CD14-positive monocyte (primary cell): ENCODE measurements around the gene NTS. TPM values are rescaled to one million over a fixed set of nuclear protein-coding genes. Genes with fewer than 3 reads are reported as not detected.

Experiments
- DNase-seq, 3 donors: peaks; one replicate each; pipeline ENCODE4 v3.0.0-alpha.2; 2011 to 2022
- H2AFZ ChIP-seq: 2 replicates; pipeline ENCODE4 v1.6.0; 2012; ENCODE audit warnings: mild to moderate bottlenecking, low read depth, low read length, inconsistent platforms; ENCODE audit not compliant: insufficient read depth, poor library complexity, severe bottlenecking
- H3K27ac ChIP-seq, 2 donors: 1 replicate in 1 of 2; 2 replicates in 1 of 2; pipeline ENCODE4 v1.5.1; 2012 to 2013; ENCODE audit warnings: low read length in 2 of 2, control low read depth in 1 of 2, inconsistent platforms in 1 of 2, low read depth in 1 of 2, mild to moderate bottlenecking in 1 of 2
- H3K27me3 ChIP-seq, 2 donors: one replicate each; pipeline versions ENCODE4 v1.6.0 to v1.6.1; 2011 to 2013; ENCODE audit warnings: low read length in 2 of 2; ENCODE audit not compliant: control insufficient read depth in 2 of 2, insufficient read depth in 2 of 2
- H3K36me3 ChIP-seq, 2 donors: replicated peaks in 1 of 2; 1 replicate in 1 of 2; 2 replicates in 1 of 2; pipeline versions ENCODE4 v1.5.1 to v1.6.1; 2012 to 2013; ENCODE audit warnings: low read length in 2 of 2, control low read depth in 1 of 2, inconsistent platforms in 1 of 2, mild to moderate bottlenecking in 1 of 2; ENCODE audit not compliant: insufficient read depth in 2 of 2, control insufficient read depth in 1 of 2
- H3K4me1 ChIP-seq, 2 donors: 1 replicate in 1 of 2; 2 replicates in 1 of 2; pipeline versions ENCODE4 v1.5.1 to v1.6.1; 2012 to 2013; ENCODE audit warnings: low read length in 2 of 2, control low read depth in 1 of 2, inconsistent platforms in 1 of 2, mild to moderate bottlenecking in 1 of 2, moderate library complexity in 1 of 2; ENCODE audit not compliant: insufficient read depth in 2 of 2, control insufficient read depth in 1 of 2
- H3K4me2 ChIP-seq: replicated peaks from 2 replicates; pipeline ENCODE3; 2012; ENCODE audit warnings: low read length, moderate library complexity, mild to moderate bottlenecking; ENCODE audit not compliant: poor library complexity, severe bottlenecking; ENCODE audit errors: extremely low read depth
- H3K4me3 ChIP-seq, 3 experiments: fragments of 200-600 bp in 1 of 3; sonication (generic) in 1 of 3; replicated peaks in 1 of 3; 1 replicate in 2 of 3; 2 replicates in 1 of 3; pipeline ENCODE4 v1.5.1; 2011 to 2013; ENCODE audit warnings: low read length in 3 of 3, mild to moderate bottlenecking in 3 of 3, control low read depth in 2 of 3, low read depth in 2 of 3, inconsistent platforms in 1 of 3, moderate library complexity in 1 of 3
- H3K79me2 ChIP-seq: 2 replicates; pipeline ENCODE4 v1.6.0; 2012; ENCODE audit warnings: mild to moderate bottlenecking, control low read depth, inconsistent platforms, low read length, moderate library complexity; ENCODE audit not compliant: insufficient read depth
- H3K9ac ChIP-seq: 2 replicates; pipeline ENCODE4 v1.6.0; 2017; ENCODE audit warnings: low read length, mild to moderate bottlenecking; ENCODE audit not compliant: insufficient read depth, poor library complexity, severe bottlenecking
- H3K9me3 ChIP-seq, 2 donors: replicated peaks in 1 of 2; 1 replicate in 1 of 2; 2 replicates in 1 of 2; pipeline versions ENCODE4 v1.5.1 to v1.6.1; 2012 to 2013; ENCODE audit warnings: low read length in 2 of 2, control low read depth in 1 of 2; ENCODE audit not compliant: control insufficient read depth in 1 of 2, insufficient read depth in 1 of 2
- H4K20me1 ChIP-seq: 2 replicates; pipeline ENCODE4 v1.6.0; 2012; ENCODE audit warnings: mild to moderate bottlenecking, low read length, control low read depth, moderate library complexity; ENCODE audit not compliant: insufficient read depth
- H3K27ac Mint-ChIP-seq, 7 donors: one replicate each; pipeline ENCODE4 v1.8.0; 2020; ENCODE audit warnings: mild to moderate bottlenecking in 7 of 7, mixed read lengths in 7 of 7, moderate library complexity in 6 of 7, inconsistent platforms in 2 of 7
- H3K27me3 Mint-ChIP-seq, 3 donors: one replicate each; pipeline ENCODE4 v1.8.0; 2021 to 2022; ENCODE audit warnings: low read depth in 3 of 3, mild to moderate bottlenecking in 3 of 3, mixed read lengths in 3 of 3, moderate library complexity in 3 of 3, inconsistent platforms in 1 of 3
- H3K36me3 Mint-ChIP-seq, 2 donors: one replicate each; pipeline ENCODE4 v1.8.0; 2020; ENCODE audit warnings: mixed read lengths in 2 of 2, inconsistent platforms in 1 of 2, mild to moderate bottlenecking in 1 of 2
- H3K4me1 Mint-ChIP-seq: one replicate; pipeline ENCODE4 v1.8.0; 2020; ENCODE audit warnings: mild to moderate bottlenecking, mixed read lengths
- H3K4me3 Mint-ChIP-seq, 2 donors: one replicate each; pipeline ENCODE4 v1.8.0; 2020; ENCODE audit warnings: mild to moderate bottlenecking in 2 of 2, mixed read lengths in 2 of 2, moderate library complexity in 1 of 2
- H3K9me3 Mint-ChIP-seq, 7 donors: one replicate each; pipeline ENCODE4 v1.8.0; 2020 to 2022; ENCODE audit warnings: mixed read lengths in 7 of 7, mild to moderate bottlenecking in 6 of 7, moderate library complexity in 6 of 7, inconsistent platforms in 2 of 7
- CTCF ChIP-seq: fragments of 200-600 bp; IDR thresholded peaks from one replicate; pipeline ENCODE4 v1.8.0; 2022; ENCODE audit warnings: antibody characterized with exemption, mild to moderate bottlenecking
- WGBS: methylation state at CpG from one replicate; pipeline ENCODE4 v1.1.5; 2013; ENCODE audit warnings: missing lambda C conversion rate; ENCODE audit not compliant: insufficient coverage; 5-methylcytosine and 5-hydroxymethylcytosine counted together
- intact Hi-C, 2 donors: fragments of 100-400 bp; cut with micrococcal nuclease; formaldehyde crosslinking; loops; one replicate each; pipeline versions ENCODE4 v1.15.0 to v1.15.1; 2023
- polyA plus RNA-seq, 3 donors: library from polyadenylated mRNA; depleted of rRNA in 1 of 3; unstranded in 2 of 3; stranded (reverse) in 1 of 3; fragments of 300-500 nt in 2 of 3; fragments of >200 nt in 1 of 3; fragmentation: Illumina TruSeq in 2 of 3; gene quantifications; 1 replicate in 2 of 3; 2 replicates in 1 of 3; pipeline ENCODE4 v1.2.3, GENCODE V29; 2012 to 2021

Gene NTS
- polyA plus RNA-seq, 3 donors: not detected

GRCh38 chr12:85866986-85867776 lies 6.9 kb upstream of the NTS start:
- H4K20me1 ChIP-seq: no peaks in the 10 kb centered on the region
- no peaks in the 10 kb centered on the region for H3K9me3 ChIP-seq
- H3K79me2 ChIP-seq: no peaks in the 10 kb centered on the region
- H3K27ac ChIP-seq: no peak overlapping the region
- no peak overlapping the region for H3K4me3 Mint-ChIP-seq
- H3K27ac Mint-ChIP-seq: no peak overlapping the region
- DNase-seq: no peak
- H3K36me3 ChIP-seq: no peaks in the 10 kb centered on the region
- no peak overlapping the region for H3K4me3 ChIP-seq
- no peaks in the 10 kb centered on the region for H3K9me3 Mint-ChIP-seq
- no peak overlapping the region for H3K4me2 ChIP-seq
- WGBS: no CpG with 5 or more reads among the region's 5 CpGs
- no peak overlapping the region for H2AFZ ChIP-seq
- no peaks in the 10 kb centered on the region for H3K4me1 ChIP-seq
- no peaks in the 10 kb centered on the region for H3K4me1 Mint-ChIP-seq
- H3K36me3 Mint-ChIP-seq: no peaks in the 10 kb centered on the region
- H3K27me3 ChIP-seq: no peaks in the 10 kb centered on the region
- peaks cover 0 to 1% (median 0%) of the 10 kb centered on the region in 3 donors for H3K27me3 Mint-ChIP-seq
- TF ChIP-seq CTCF: peak; percentile 64
- H3K9ac ChIP-seq: no peak overlapping the region
- intact Hi-C loops: no loop called here

GRCh38 chr12:85872497-85873091 lies 1.5 kb upstream of the NTS start:
- no peaks in the 10 kb centered on the region for H3K36me3 ChIP-seq
- no peak overlapping the region for H3K4me3 Mint-ChIP-seq
- H3K36me3 Mint-ChIP-seq: no peaks in the 10 kb centered on the region
- no peaks in the 10 kb centered on the region for H3K79me2 ChIP-seq
- no peak overlapping the region for H3K4me3 ChIP-seq
- H3K27me3 Mint-ChIP-seq: peaks cover 0 to 1% (median 0%) of the 10 kb centered on the region in 3 donors
- no peaks in the 10 kb centered on the region for H4K20me1 ChIP-seq
- H3K4me1 Mint-ChIP-seq: no peaks in the 10 kb centered on the region
- no peak overlapping the region for H3K9ac ChIP-seq
- intact Hi-C loops: no loop called here
- no peak overlapping the region for H3K4me2 ChIP-seq
- no peaks in the 10 kb centered on the region for H3K9me3 ChIP-seq
- no CpG with 5 or more reads among the region's 3 CpGs for WGBS
- no peak overlapping the region for H3K27ac Mint-ChIP-seq
- H3K9me3 Mint-ChIP-seq: no peaks in the 10 kb centered on the region
- DNase-seq: peak in 2 of 3 donors; percentile 10 to 19
- H3K4me1 ChIP-seq: no peaks in the 10 kb centered on the region
- H2AFZ ChIP-seq: no peak overlapping the region
- peak; percentile 85 for TF ChIP-seq CTCF
- H3K27ac ChIP-seq: no peak overlapping the region
- no peaks in the 10 kb centered on the region for H3K27me3 ChIP-seq
